Neural progenitor cell (in vitro differentiated cells): Measurements from ENCODE around the gene OSBPL1A.

Source experiments
- CTCF ChIP-seq: fragments of 200-600 bp; sonication (generic); IDR thresholded peaks from 2 replicates; pipeline ENCODE4 v1.5.1; 2017; ENCODE audit warnings: antibody characterized with exemption, mild to moderate bottlenecking
- EZH2 ChIP-seq: fragments of 200-600 bp; sonication (generic); IDR thresholded peaks from 2 replicates; pipeline ENCODE4 v1.6.1; 2017; ENCODE audit warnings: antibody characterized with exemption, mild to moderate bottlenecking, moderate library complexity
- EZH2phosphoT487 ChIP-seq: fragments of 200-600 bp; sonication (generic); IDR thresholded peaks from 2 replicates; pipeline ENCODE4 v1.6.1; 2017; ENCODE audit warnings: antibody characterized with exemption

DNA sequence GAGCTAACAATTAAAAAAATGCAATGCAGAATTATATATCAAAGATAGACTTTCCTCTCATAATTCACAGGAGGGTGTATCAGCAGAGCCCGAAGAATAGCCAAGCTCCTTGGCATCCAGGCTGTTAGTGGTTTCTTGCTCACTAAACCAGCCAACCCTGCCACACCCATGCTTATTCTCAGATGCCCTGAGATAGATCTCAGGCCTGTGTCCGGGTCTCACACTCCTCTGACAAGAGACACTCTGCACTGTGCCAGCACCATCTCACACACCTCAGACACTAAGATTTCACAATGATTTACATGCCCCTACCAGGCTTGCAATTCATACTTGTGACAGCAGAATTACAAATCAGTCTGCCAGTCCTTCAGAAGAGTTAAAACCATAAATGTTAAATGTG is 64.5 kb downstream of the OSBPL1A start:
- no peak for TF ChIP-seq CTCF
- TF ChIP-seq EZH2 = no peak
- TF ChIP-seq EZH2phosphoT487 = no peak
